Stimulated activated CD4-positive, alpha-beta T cell treated with anti-CD3 and anti-CD28 coated beads, Interleukin-12 subunit alpha, Interleukin-12 subunit beta, amount 100 ng/mL, for 48 hours (primary cell): ENCODE data around the gene MTMR1.

Experiments
- DNase-seq, 3 donors: peaks; one replicate each; pipeline ENCODE4 v3.0.0-alpha.2; 2020; ENCODE audit warnings: low read depth in 2 of 3, low spot score in 1 of 3

MTMR1 gene

GRCh38 chrX:150777328-150777992, 84.3 kb downstream of the MTMR1 start:
- DNase-seq = no peak

- no peak for DNase-seq
These were observed 86.2 kb downstream of the MTMR1 start for GRCh38 chrX:150779385-150779784.

GRCh38 chrX:150781677-150782076, 88.5 kb downstream of the MTMR1 start:
- no peak for DNase-seq

DNA sequence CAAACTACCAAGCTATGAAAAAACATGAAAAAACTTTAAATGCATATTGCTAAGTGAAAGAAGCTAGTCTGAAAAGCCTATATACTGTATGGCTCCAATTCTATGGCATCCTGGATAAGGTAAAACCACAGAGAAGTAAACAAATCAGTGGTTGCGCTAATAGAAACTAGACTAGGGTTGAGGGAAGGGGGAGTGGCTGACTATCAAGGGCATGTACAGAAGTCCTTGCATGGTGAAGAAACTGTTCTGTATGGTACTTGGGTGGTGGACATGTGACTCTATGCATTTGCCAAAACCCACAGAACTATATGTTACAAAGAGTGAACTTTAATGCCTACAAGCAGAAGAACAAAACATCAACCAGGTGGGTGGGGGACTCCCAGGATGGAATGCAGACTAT, 96.8 kb downstream of the MTMR1 start:
- no peak for DNase-seq

GRCh38 chrX:150792949-150793527, 99.8 kb downstream of the MTMR1 start:
- no peak for DNase-seq

DNA sequence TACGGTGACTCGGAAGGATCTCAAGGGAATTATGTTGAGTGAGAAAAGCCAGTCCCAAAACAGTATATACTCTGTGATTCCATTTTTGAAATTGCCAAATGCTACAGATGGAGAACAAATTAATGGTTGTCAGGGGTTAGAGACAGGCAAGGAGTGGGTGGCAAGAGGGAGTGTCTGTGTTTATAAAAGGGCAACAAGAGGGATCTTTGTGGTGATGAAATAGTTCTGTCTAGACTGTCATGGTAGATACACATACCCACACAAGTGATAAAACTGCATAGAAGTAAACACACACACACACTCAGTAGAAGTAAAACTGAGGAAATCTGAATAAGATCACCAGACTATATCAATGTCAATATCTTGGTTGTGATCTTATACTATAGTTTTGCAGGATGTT, 112.5 kb downstream of the MTMR1 start:
- no peak for DNase-seq

DNA sequence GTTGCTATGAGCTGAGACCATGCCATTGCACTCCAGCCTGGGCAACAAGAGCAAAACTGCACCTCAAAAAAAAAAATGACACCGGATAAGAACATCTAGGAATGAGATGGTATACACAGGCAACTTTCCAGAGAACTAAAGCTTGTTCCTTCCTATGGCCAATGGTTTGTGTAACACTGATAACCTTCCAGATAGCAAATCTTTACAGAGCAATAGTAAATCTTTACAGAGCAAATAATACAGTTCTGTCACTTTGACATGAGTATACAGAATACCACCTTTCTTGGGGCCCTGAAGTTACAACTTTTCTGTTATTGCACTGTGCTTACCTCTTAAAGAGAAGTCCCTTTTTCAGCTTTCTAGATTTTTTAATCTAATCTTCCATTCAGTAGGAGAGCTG, 113.6 kb downstream of the MTMR1 start:
- DNase-seq = no peak

DNA sequence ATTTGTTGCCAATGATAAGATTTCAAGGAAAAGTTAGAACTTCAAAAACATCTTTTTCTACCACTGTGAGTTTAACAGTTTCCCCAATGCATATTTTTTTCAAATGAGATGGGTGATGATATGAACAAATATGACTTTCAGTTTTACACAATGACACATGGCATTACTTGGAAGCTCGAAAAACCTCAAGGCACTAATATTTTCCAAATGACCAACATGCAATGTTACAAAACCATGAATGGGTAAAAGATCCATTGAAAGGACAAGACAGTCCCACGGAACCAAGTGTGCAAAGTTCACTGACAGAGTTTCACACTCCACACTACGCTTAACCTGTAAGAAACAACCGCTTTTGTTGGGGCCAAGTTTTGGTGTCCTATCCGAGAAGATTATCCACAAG, 120.7 kb downstream of the MTMR1 start:
- DNase-seq = no peak
